HG03103 (cell line): Measurements from ENCODE around the gene ZC2HC1B.

ENCODE experiments used
- ATAC-seq: cut with Tn5 transposase; IDR thresholded peaks from one replicate; pipeline ENCODE4 v1.9.1; 2021; ENCODE audit warnings: low read depth; ENCODE audit not compliant: unreplicated experiment

Gene ZC2HC1B

GRCh38 chr6:143959927-143960326 lies 95.7 kb downstream of the ZC2HC1B start:
- no peak for ATAC-seq

GRCh38 chr6:143961066-143961465 lies 96.8 kb downstream of the ZC2HC1B start:
- ATAC-seq: no peak

GRCh38 chr6:143961886-143962878 lies 97.9 kb downstream of the ZC2HC1B start:
- no peak for ATAC-seq

GRCh38 chr6:143963158-143963919 lies 99.1 kb downstream of the ZC2HC1B start:
- ATAC-seq: no peak

- ATAC-seq: no peak
Measured at GRCh38 chr6:143964674-143965081, 100.4 kb downstream of the ZC2HC1B start.

- no peak for ATAC-seq
Measured at GRCh38 chr6:143965503-143966171, 101.4 kb downstream of the ZC2HC1B start.

- ATAC-seq: no peak
Measured at GRCh38 chr6:143966312-143966711, 102.0 kb downstream of the ZC2HC1B start.

GRCh38 chr6:143967706-143968376 lies 103.6 kb downstream of the ZC2HC1B start:
- ATAC-seq: no peak

- no peak for ATAC-seq
Measured at GRCh38 chr6:143969077-143969476, 104.8 kb downstream of the ZC2HC1B start.

GRCh38 chr6:143970456-143971218 lies 106.4 kb downstream of the ZC2HC1B start:
- no peak for ATAC-seq

- ATAC-seq: no peak
Measured at GRCh38 chr6:143971482-143972205, 107.4 kb downstream of the ZC2HC1B start.

GRCh38 chr6:143973097-143973966 lies 109.1 kb downstream of the ZC2HC1B start:
- no peak for ATAC-seq

GRCh38 chr6:143974089-143974488 lies 109.8 kb downstream of the ZC2HC1B start:
- no peak for ATAC-seq

GRCh38 chr6:143976806-143977349 lies 112.6 kb downstream of the ZC2HC1B start:
- no peak for ATAC-seq

- ATAC-seq: no peak
Measured at GRCh38 chr6:143980921-143981320, 116.6 kb downstream of the ZC2HC1B start.

GRCh38 chr6:143982968-143983367 lies 118.7 kb downstream of the ZC2HC1B start:
- no peak for ATAC-seq

- ATAC-seq: no peak
Measured at GRCh38 chr6:143984666-143985065, 120.4 kb downstream of the ZC2HC1B start.
